HG02852 (cell line): ENCODE results near the gene NCDN.

Experiments used
- ATAC-seq: cut with Tn5 transposase; IDR thresholded peaks from one replicate; pipeline ENCODE4 v1.9.1; 2021; ENCODE audit warnings: mild to moderate bottlenecking, moderate library complexity; ENCODE audit not compliant: unreplicated experiment

NCDN gene, protein sequence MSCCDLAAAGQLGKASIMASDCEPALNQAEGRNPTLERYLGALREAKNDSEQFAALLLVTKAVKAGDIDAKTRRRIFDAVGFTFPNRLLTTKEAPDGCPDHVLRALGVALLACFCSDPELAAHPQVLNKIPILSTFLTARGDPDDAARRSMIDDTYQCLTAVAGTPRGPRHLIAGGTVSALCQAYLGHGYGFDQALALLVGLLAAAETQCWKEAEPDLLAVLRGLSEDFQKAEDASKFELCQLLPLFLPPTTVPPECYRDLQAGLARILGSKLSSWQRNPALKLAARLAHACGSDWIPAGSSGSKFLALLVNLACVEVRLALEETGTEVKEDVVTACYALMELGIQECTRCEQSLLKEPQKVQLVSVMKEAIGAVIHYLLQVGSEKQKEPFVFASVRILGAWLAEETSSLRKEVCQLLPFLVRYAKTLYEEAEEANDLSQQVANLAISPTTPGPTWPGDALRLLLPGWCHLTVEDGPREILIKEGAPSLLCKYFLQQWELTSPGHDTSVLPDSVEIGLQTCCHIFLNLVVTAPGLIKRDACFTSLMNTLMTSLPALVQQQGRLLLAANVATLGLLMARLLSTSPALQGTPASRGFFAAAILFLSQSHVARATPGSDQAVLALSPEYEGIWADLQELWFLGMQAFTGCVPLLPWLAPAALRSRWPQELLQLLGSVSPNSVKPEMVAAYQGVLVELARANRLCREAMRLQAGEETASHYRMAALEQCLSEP

DNA sequence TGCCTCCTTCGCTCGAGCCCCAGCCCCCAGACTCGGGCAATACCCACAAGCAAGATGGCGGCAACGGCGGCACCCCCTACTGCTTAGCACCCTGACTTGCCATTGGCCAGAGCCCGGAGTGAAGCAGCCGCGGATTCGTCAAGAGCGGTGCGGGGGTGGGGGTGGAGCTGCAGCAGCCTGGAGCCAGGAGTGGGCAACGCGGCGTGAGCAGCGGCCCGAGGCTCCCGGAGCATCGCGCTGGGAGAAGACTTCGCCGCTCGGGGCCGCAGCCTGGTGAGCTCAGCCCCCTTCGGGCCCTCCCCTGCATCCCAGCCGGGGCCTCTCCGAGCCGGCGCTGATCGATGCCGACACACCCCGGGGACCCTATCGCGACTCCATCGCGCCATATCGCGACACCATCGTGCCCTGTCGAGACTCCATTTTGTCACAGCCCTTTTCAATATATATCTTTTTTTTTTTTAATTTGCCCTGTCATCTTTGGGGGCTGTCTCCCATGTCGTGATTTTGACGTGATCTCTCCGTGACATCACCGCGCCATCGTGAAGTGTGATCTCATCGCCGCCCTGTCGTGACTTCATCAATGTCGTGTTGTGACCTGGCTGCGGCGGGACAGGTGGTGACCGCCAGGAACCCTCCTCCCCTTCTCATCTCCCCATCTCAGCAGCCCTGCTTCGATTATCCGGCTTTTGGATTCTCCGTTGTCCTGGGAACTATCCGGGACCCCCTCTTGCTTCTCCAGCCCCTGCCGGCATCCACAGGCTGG lies at the start of gene NCDN:
NCDN (plus strand) TSS at position 189 of the 763 bp plus-strand sequence; CDS start at position 581, 392 bp downstream.
- ATAC-seq = peak; percentile 83

DNA sequence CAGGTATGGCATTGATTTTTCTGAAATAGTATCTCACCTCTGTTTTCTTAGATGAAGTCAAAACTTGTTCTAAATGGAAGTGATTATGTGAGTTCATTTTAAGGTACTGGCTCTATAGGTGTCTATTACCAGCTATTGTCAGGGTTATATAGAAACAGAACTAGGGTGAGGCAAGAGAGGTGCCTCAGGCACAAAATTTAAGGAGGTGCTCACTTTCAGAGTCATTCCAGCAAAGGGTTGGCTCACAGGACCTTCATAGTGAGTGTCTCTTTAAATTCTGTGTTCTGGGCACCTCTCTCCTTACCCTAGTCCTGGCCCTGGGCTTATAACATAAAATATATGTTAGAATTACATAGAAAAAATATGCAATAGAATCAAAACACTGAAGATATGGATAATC lies 49.7 kb upstream of the NCDN start:
- no peak for ATAC-seq

DNA sequence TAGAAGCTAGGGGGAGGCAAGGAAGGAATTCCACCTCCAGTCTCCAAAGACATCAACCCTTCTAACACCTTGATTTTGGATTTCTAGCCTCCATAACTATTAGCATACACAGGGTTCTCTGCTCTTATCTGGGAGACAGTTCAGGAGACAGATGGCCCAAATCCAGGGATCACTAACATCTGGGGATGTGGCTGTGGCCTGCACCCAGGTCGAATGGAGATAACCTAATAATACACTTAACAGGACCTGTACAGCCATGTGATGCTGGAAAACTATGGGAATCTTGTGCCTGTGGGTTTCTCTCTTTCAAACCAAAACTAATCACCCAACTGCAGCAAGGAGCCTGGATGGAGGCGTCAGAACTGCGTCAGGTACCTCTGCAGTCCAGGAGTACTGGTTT lies 48.0 kb upstream of the NCDN start:
- no peak for ATAC-seq

DNA sequence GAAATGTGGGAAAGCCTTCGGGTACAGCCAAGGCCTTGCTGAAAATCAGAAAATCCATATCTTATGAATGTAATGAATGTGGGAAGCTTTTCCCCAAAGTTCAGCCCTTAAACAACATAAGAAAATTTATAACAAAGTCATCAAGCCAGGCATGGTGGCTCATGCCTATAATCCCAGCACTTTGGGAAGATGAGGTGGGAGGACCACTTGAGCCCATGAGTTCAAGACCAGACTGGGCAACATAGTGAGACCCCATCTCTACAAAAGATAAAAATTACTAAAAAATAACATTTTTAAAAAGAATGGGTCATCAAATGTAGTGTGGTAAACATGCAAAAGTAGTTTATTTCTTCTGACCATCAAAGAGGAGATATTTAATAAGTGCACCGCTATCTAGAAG lies 46.3 kb upstream of the NCDN start:
- ATAC-seq = no peak

DNA sequence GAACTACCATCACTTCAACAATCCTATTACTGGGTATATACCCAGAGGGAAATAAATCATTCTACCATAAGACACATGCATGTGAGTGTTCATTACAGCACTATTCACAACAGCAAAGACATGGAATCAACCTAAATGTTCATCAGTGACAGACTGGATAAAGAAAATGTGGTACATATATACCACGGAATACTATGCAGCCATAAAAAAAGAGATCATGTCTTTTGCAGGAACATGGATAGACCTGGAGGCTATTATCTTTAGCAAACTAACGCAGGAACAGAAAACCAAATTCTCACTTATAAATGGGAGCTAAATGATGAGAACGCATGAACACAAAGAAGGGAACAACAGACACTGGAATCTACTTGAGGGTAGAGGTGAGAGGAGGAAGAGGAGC lies 39.4 kb upstream of the NCDN start:
- no peak for ATAC-seq

DNA sequence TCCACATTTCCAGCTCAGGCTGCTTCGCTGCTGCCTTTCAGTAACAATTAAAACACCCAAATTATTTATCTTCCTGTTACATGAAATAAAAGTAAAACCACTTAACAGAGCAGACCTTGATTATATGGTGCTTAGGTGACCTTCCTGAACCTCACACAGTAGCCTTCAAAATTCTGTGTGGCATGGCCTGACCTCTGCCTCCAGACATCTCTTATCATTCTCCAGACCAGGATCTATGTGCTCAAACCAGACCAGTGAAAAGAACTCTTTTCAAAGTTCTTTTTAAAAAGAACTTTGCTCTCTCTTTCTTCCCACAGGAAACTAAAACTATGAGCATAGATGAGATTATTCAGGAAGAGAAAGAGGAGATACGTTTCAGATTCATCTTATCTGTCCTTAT lies 38.2 kb upstream of the NCDN start:
- ATAC-seq = no peak

DNA sequence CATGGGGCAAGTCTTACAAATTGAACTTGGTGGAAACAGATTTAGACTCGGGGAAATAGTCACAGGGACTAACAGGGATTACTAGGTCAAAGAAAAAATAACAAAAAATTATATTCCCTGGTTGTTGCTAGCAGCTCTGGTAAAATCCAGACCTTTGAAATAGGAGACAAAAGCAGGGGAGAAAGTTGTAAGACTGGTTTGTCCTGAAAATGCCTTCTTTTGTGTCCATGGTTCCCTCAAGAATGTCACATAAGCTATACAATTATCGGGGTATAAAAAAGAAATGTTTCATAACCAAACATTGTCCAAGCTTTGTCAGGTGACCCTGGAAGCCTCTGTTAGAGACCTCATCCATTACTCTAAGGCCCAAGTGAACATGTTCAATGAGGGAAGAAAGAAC lies 33.5 kb upstream of the NCDN start:
- no peak for ATAC-seq

DNA sequence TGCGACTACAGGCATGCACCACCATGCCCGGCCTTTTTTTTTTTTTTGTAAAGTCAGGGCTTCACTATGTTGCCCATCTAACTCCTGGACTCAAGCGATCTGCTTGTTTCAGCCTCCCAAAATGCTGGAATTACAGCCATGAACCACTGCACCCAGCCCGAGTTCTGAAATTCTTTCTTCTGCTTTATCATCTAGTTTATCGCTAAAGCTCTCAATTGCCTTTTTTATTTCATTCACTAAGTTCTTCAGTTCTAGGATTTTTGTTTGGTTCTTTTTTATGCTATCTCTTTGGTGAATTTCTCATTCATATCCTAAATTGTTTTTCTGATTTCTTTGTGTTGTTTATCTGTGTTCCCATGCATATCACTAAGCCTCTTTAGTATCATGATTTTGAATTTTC lies 27.4 kb upstream of the NCDN start:
- no peak for ATAC-seq

DNA sequence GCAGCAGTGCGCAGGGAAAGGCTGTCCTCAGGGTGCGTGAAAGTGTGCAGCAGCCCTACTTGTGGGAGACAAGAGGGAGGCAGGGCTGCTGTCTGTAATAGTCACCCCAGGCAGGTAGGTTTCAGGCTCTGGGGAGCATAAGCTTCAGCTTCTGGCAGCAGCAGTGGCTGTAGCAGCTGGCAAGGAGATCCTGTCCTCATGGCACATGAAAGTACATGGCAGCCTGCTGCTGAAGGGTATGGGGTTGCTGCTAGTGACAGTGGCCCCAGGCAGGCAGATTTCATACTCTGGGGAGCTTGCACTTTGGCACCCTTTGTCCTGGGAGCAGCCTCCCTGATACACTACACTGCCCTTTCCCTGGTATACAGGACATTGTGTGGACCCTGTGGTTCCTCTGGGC lies 26.7 kb upstream of the NCDN start:
- no peak for ATAC-seq

DNA sequence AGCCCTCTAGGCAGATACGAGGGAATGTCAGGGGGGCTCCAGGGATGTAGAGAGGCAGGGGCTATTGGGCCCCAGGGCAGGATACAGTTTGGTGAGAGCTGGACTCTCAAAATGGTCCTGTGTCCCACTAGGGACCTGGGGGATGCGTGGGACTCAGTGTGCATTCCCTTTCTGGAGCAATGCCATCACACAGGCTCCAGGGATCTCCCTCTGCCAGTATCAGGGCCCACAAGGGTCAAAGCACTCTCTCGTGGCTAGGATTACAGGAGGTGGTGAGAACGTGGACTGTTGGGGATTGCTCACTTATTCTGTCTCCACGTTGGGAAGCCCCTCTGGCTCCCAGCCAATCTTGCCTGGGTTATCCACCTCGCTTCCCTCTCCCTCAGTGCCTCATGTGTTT lies 26.2 kb upstream of the NCDN start:
- ATAC-seq = no peak

DNA sequence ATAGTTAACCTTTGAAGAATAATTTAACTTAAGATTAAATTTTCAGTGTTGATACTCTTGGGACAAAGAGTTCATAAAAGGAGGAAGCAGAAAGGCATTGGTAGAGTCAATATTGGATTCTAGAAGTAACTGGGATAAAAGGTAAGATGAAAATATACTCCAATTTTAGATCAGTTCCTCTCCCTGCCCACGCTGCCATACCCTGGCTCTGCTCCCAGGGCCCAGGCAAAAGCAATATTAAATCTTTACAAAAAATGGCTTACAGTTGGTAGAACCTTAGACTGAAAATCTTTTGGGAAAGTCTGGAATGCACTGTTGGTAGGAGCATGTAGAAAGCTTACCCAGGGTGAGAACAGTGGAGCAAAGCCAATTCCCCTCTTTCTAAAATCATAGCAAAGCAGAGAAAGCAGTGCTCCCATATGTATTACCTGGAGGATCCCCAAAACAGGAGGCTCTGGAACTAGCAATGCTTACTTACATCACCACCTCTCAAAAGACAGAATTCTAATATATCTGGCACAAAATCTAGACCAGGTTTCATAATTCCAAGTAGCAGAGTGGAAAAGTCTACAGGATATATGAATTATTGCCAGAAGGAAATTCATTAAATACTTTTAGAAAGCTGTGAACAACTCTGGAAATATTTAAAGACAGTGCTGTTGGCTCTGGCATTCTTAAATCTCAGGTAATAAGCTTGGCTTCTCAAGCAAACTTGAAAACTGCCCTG lies 24.9 kb upstream of the NCDN start:
- no peak for ATAC-seq

DNA sequence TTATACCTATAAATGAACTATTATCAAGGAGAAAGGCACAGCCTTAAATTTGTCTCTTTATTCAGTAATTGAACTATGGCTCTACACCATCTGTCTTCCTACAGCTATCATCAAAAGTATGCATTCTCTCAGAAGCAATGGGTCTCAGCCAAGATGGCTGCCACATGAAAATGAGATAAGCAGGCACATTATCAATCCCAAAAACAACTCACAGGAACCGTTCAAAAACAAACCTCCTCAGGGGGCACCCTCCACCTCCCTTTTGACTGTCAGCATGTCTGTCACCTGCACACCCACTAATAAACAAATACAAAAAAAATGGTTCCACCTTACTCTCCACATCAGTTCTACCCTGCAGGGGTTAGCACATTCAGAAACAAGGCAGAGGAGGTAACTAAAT lies 24.0 kb upstream of the NCDN start:
- ATAC-seq = no peak

DNA sequence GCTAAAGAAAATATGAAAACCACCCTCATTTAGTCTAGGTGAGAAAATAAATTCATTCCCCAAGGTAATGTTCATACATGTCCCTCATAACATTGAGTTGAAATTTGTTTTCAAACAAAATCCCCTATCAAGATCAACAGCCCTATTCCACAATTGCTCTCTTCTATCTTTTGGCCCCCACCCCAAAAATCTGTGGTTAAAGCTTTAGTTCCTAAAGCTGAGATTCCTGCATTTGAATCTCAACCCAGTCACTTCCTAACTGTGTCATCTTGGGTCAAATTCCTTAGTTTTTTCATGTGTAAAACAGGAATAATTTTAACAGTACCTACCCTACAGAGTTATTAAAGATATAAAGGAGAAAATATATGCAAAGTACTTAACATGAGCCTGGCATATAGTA lies 22.4 kb upstream of the NCDN start:
- ATAC-seq = no peak

DNA sequence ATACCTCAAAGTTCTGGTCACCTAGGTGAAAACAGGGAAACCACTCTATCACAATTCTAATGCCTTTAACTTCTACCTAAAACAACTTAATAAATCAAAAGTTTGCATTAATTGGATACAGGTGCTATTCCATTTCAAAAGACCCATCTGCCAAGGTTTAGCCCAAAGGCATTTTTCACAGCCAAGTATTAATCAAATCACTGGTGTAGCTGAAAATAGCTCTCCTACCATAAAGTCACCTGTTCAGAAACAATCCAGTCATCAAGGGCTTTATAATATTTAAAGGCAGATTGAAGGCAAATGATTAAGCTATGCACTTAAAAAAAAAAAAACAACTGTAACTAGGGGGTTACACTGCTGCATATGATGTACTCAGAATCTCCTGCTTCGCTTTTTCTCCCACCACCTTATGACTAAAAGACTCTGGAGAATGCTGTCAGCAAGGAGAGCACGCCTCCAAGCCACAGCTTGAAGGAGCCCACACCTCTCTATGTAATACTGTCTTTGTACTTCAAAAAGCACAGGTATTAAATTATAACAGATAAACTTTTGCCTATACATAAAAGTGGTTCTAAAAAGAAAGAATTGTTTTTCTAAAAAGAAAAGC lies 20.9 kb upstream of the NCDN start:
- no peak for ATAC-seq

DNA sequence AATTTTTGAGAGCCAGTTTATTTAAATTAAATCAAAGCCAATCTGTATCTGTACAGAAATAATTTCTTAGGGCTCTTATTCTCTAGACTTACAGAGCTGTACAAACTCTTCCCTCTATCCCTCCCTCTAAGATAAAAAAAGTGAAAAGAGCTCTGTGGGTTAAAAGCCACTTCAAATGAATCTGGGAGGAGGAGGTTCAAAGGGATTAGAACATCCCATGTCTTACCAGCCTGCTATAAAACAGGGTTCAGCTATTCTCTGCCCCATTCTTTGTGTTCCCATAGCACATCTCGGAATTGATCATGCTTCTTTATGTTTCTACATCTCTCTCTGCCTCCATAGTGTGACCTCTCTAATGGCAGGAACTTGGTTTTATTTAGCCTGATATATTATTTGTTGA lies 19.8 kb upstream of the NCDN start:
- no peak for ATAC-seq

DNA sequence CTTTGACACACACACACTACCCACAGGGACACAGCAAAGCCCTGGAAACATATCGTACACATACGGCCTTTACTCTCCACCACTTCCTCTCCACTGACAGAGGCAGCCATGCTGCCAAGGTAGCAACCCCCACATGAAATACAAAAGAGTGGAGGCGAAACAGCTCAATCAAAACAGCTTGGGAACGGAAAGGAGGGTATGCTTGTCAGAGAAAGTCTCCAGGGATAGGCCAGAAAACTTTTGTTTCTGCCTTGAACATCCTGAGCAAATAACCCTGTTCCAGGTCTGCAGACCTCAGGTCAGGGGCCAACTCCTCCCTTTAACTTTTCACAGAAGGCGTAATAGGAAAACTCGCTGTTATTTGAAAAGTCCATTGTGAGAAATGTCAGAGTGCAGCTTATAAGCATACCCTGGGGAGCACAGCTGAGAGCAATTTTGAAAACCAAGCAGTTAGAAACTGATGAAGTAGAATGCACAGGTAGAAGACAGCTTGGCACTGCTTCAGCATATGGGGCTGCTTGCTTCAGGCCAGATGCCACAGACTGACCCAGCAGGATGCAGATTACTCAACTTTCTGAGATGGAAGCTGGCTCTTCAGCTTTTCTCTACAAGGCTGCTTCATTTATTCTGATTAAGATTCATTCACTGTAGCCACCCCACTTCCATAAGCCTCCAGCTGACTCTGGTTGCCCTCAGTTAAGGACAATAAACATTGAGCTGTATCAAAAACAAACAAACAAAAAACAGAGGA lies 18.4 kb upstream of the NCDN start:
- ATAC-seq = peak; percentile 57

DNA sequence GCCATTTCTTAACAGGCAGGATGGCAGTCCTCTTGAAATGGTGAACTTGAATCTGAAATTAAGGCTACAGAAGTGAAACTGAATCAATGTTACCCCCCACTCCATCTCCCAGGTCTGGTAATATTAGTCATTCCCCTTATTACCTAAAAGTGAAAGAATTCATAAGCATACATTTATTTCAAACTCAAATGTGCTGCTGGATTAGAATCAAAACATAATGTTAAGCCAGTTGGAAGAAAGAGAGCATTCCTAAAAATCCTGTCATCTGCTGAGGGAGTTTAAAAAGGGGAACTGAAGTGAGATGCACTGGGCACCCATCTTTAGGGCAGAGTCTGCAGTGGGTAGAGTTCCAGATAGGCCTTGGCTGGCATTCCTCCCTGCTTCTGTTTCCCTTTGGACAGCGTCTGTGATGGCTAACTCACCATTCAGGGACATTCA lies 17.8 kb upstream of the NCDN start:
- no peak for ATAC-seq

DNA sequence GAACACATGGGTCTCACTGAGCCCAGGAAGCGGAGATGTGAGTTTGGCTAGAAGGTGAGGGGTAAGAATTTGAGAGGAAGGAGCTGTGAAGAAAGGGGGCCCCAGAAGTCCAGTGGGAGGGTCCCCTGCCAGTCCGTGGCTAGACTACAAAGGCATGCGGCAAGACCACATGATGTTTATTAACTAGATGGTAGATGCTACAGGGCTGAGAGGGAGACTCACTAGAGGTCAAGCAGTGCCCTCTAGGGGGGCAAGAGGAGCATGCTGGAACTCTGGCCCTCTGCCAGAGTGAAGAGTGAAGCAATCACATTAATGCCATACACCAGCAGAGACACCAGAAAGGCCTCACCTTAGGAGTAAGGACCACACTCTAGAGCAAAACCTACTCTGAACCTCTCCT lies 12.6 kb upstream of the NCDN start:
- ATAC-seq = no peak

DNA sequence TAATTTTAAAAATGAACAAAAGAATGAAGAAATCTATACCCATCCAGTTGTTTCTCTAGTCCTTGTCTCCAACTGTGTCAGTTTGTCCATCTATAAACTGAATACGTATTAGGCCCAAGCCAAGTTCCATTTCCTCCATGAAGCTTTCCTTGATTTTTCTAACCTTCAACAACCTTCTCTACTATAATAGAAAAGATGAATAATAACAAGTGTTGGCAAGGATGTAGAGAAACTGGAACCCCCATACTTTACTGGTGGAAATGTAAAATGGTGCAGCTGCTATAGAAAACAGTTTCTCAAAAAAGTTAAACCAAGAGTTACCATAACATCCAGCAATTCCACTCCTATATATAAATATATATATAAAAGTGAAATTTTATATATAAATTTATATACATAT lies 11.0 kb upstream of the NCDN start:
- ATAC-seq = no peak

DNA sequence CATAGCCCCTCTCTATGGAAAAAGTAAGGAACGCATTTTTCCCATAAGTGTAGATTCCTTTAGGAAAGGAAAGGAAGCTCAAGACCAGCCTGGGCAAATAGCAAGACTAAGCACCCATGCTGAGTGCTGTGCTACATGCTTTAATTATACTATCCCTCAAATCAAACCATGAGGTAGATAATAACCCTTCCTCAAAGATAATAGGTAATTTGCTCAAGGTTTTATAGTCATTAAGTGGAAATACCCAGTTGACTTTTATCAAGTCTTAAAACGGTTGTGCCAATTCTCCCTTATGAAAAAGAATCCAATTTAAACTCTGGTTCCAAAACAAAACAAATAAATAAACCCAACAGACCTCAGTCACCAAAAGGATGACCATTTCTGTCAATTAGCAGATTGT lies 3.7 kb upstream of the NCDN start:
- no peak for ATAC-seq
